ENCODE results near the gene RASSF3. TPM values are rescaled to one million over a fixed set of nuclear protein-coding genes. Genes with fewer than 3 reads are reported as not detected.
"Not testable (repeated sequence)": the region's sequence is repeated elsewhere in the genome, so short reads cannot be mapped to it uniquely, and the experiment has no call there.

Gene RASSF3
- 5.7 TPM for total RNA-seq

GRCh38 chr12:64610079-64610659 is at the start of gene RASSF3:
TSS of gene RASSF3 (plus strand) at chr12:64610495. CDS start at chr12:64610633, 138 bp downstream.
- FAIRE-seq (no peak), DNase-seq (ENCODE audit: low spot score in 2 of 2) (peak; percentile 68 to 79)

GRCh38 chr12:64561302-64562136 is 48.8 kb upstream of the RASSF3 start:
- DNase-seq (ENCODE audit: low spot score in 2 of 2), result no peak
- no peak for FAIRE-seq

- FAIRE-seq, result no peak
- DNase-seq (ENCODE audit: low spot score in 2 of 2), result no peak
Measured at GRCh38 chr12:64566122-64566521, 44.2 kb upstream of the RASSF3 start.

- FAIRE-seq (no peak), DNase-seq (ENCODE audit: low spot score in 2 of 2) (no peak)
Measured at GRCh38 chr12:64566831-64567517, 43.3 kb upstream of the RASSF3 start.

- no peak for FAIRE-seq
Measured at GRCh38 chr12:64567570-64567969, 42.7 kb upstream of the RASSF3 start.

GRCh38 chr12:64568298-64568697 is 42.0 kb upstream of the RASSF3 start:
- FAIRE-seq (no peak), DNase-seq (ENCODE audit: low spot score in 2 of 2) (no peak)

More at GRCh38 chr12:64567570-64567969, 42.7 kb upstream of the RASSF3 start:
- no peak for DNase-seq (ENCODE audit: low spot score in 2 of 2)

GRCh38 chr12:64569923-64570691 is 40.2 kb upstream of the RASSF3 start:
- DNase-seq (ENCODE audit: low spot score in 2 of 2) (no peak), FAIRE-seq (no peak)

GRCh38 chr12:64571411-64571810 is 38.9 kb upstream of the RASSF3 start:
- FAIRE-seq, result no peak

GRCh38 chr12:64572241-64572640 is 38.1 kb upstream of the RASSF3 start:
- DNase-seq (ENCODE audit: low spot score in 2 of 2) (no peak), FAIRE-seq (no peak)

More at GRCh38 chr12:64571411-64571810, 38.9 kb upstream of the RASSF3 start:
- no peak for DNase-seq (ENCODE audit: low spot score in 2 of 2)

GRCh38 chr12:64574837-64575236 is 35.5 kb upstream of the RASSF3 start:
- no peak for FAIRE-seq
- DNase-seq (ENCODE audit: low spot score in 2 of 2), result no peak

- DNase-seq (ENCODE audit: low spot score in 2 of 2), result no peak
- no peak for FAIRE-seq
Measured at GRCh38 chr12:64577046-64577445, 33.2 kb upstream of the RASSF3 start.

GRCh38 chr12:64578566-64578965 is 31.7 kb upstream of the RASSF3 start:
- no peak for DNase-seq (ENCODE audit: low spot score in 2 of 2)
- no peak for FAIRE-seq

- no peak for DNase-seq (ENCODE audit: low spot score in 2 of 2)
- FAIRE-seq, result no peak
Measured at GRCh38 chr12:64580681-64581080, 29.6 kb upstream of the RASSF3 start.

GRCh38 chr12:64582114-64582513 is 28.2 kb upstream of the RASSF3 start:
- DNase-seq (ENCODE audit: low spot score in 2 of 2), result no peak
- no peak for FAIRE-seq

GRCh38 chr12:64582862-64583261 is 27.4 kb upstream of the RASSF3 start:
- no peak for FAIRE-seq

GRCh38 chr12:64583395-64583770 is 26.9 kb upstream of the RASSF3 start:
- not testable (repeated sequence) for FAIRE-seq

More at GRCh38 chr12:64582862-64583261, 27.4 kb upstream of the RASSF3 start:
- no peak for DNase-seq (ENCODE audit: low spot score in 2 of 2)

GRCh38 chr12:64583771-64584421 is 26.4 kb upstream of the RASSF3 start:
- no peak for FAIRE-seq

More at GRCh38 chr12:64583395-64583770, 26.9 kb upstream of the RASSF3 start:
- DNase-seq (ENCODE audit: low spot score in 2 of 2), result not testable (repeated sequence)

GRCh38 chr12:64585104-64585503 is 25.2 kb upstream of the RASSF3 start:
- no peak for FAIRE-seq
- no peak for DNase-seq (ENCODE audit: low spot score in 2 of 2)

More at GRCh38 chr12:64583771-64584421, 26.4 kb upstream of the RASSF3 start:
- DNase-seq (ENCODE audit: low spot score in 2 of 2), result no peak

- DNase-seq (ENCODE audit: low spot score in 2 of 2), result no peak
Measured at GRCh38 chr12:64587447-64587846, 22.8 kb upstream of the RASSF3 start.

GRCh38 chr12:64590183-64590582 is 20.1 kb upstream of the RASSF3 start:
- DNase-seq (ENCODE audit: low spot score in 2 of 2) (no peak), FAIRE-seq (no peak)

More at GRCh38 chr12:64587447-64587846, 22.8 kb upstream of the RASSF3 start:
- no peak for FAIRE-seq

All from frontal cortex (tissue), 4 donors.